Fibroblast of the aortic adventitia (primary cell): Measurements from ENCODE around the gene UFD1. TPM values are rescaled to one million over a fixed set of nuclear protein-coding genes. Genes with fewer than 3 reads are reported as not detected.

ENCODE experiments used
- DNase-seq: peaks from one replicate; pipeline ENCODE4 v3.0.0-alpha.2; 2010; ENCODE audit warnings: low read depth
- H3K4me3 ChIP-seq: 2 replicates; pipeline ENCODE4 v1.5.1; 2011; ENCODE audit warnings: low read depth, mild to moderate bottlenecking, control low read depth, low read length, moderate library complexity
- CTCF ChIP-seq: IDR thresholded peaks from 2 replicates; pipeline ENCODE4 v1.5.1; 2011; ENCODE audit warnings: mild to moderate bottlenecking, low read length, control low read depth, inconsistent platforms; ENCODE audit not compliant: insufficient read depth
- total RNA-seq: library from RNA; depleted of rRNA; stranded (reverse); fragments of >200 nt; gene quantifications from 2 replicates; pipeline ENCODE4 v1.2.3, GENCODE V29; 2012; ENCODE audit warnings: low replicate concordance

The UFD1 gene
- total RNA-seq, 1 donor, result 70.8 TPM

DNA sequence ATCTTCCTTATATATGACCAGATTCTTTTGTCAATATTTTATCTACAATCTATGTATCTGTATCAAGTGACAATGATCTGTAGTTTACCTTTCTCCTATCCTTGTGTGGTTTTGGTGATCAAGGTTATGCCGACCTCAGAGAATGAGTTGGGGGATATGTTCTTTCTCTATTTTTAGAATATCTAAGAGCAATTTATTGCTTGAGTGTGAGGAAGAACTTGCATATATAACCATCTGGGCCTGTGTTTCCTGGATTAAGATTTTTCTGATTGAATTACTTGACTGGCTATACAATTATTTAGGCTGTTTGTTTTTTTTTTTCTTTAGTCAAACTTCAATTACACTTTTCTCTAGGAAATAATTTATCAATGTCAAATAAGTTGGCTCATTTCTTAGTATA lies 17.5 kb downstream of the UFD1 start:
- no peak overlapping the region for H3K4me3 ChIP-seq
- DNase-seq, result no peak
- no peak for TF ChIP-seq CTCF

DNA sequence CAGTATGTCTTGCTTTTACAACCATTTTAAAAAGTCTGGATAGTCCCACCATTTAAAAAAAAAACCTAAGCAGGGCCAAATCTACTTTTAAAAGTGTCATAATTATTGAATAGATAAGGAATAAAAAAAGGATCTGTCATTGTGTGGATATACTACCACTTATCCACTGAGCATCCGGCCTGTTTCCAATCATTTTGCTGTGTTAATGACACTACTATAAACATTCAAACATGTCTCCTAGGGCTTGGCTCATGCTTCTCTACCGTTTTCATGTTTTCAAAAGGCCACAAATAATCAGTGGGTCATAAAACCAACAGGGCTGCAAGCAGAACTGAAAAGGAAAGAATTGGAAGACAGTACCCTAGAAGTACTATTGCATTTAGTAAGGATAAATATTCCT lies 19.0 kb downstream of the UFD1 start:
- TF ChIP-seq CTCF, result no peak

DNA sequence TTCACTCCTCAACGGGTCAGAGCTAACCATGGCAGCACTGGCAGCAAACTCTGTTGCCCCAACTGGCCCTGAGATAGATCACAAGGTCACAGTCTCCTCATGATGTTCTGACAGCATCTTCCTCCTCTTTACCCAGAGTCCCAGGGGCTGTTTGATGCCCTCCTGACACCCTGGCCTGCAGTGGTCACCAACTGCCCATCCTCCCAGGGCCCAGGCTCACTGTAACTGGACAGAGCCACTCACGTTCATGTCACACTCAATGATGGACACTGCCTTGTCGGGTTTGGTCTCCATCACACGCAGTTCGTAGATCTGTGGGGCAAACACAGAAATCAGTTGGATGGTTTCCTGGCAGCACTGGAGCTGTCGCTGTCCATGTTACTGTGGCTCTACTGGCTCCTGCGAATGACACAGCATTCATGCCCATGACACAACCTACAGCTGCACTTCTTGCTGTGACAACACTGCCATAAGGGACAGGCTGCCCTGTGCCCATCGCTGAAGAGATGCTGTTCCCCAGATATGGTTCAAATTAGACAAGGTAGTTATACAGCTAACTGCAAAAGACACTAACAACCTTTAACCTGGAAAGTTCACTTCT lies 21.1 kb downstream of the UFD1 start:
- no peak overlapping the region for H3K4me3 ChIP-seq
- no peak for DNase-seq
- TF ChIP-seq CTCF, result no peak

More for the DNA sequence above, 19.0 kb downstream of the UFD1 start:
- H3K4me3 ChIP-seq, result no peak overlapping the region
- DNase-seq, result no peak

DNA sequence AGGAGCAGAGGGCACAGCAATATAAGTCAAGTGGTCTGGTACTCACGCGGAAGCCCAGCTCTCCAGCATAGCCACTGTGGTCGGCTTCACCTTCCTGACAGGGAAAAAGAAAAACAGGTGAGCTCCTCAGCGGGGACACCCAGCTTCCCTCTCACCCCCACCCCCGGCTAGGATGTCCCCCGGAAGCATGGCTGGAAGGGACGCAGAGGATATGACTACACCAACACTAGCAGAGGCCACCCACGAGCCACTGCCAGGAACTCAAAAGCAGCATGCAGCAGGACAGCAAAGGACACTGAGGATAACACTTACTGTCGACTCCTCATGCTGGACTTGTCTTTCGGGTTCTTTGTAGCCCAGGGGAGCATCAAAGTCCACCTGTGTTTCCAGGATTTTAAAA lies 22.5 kb downstream of the UFD1 start:
- H3K4me3 ChIP-seq, result no peak overlapping the region
- no peak for TF ChIP-seq CTCF
- no peak for DNase-seq

- no peak for TF ChIP-seq CTCF
- no peak for DNase-seq
- H3K4me3 ChIP-seq, result no peak overlapping the region
These were observed 23.2 kb downstream of the UFD1 start for GRCh38 chr22:19455585-19456370.

DNA sequence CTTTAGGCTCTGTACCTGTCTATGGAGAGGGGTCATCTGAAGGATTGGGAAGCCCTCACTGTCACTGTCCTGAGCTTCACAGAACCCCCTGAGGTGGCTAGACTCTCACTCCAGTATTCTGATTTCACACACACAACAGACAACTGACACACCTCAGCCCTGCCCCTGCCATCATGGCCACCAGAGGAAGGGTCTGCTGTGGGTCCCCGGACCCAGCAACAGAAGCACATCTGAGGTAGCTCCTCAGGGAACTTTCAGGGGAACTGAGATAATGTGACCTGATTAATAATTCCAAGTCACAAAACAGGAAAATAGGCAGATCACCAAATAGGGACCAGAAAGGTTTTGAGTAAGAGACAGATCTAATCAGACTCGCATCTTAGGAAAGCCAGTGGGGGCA lies 24.0 kb downstream of the UFD1 start:
- no peak for TF ChIP-seq CTCF
- DNase-seq, result no peak
- no peak overlapping the region for H3K4me3 ChIP-seq
